Activated CD4-positive, alpha-beta T cell treated with anti-CD3 and anti-CD28 coated beads, Interleukin-2, amount 10 ng/mL, durations not matched to agents 24 days and 14 days (primary cell): Measurements from ENCODE around the gene IFI27L1. TPM values are rescaled to one million over a fixed set of nuclear protein-coding genes. Genes with fewer than 3 reads are reported as not detected.

Source experiments
- DNase-seq: peaks from one replicate; pipeline ENCODE4 v3.0.0; 2022
- H3K27ac Mint-ChIP-seq: one replicate; pipeline ENCODE4 v1.8.0; 2022; ENCODE audit warnings: mild to moderate bottlenecking, mixed read lengths
- H3K27me3 Mint-ChIP-seq: one replicate; pipeline ENCODE4 v1.8.0; 2022; ENCODE audit warnings: mixed read lengths
- H3K36me3 Mint-ChIP-seq: one replicate; pipeline ENCODE4 v1.8.0; 2022; ENCODE audit warnings: low read depth, mild to moderate bottlenecking, mixed read lengths
- H3K4me1 Mint-ChIP-seq: one replicate; pipeline ENCODE4 v1.8.0; 2021; ENCODE audit warnings: mixed read lengths
- H3K4me3 Mint-ChIP-seq: one replicate; pipeline ENCODE4 v1.8.0; 2022; ENCODE audit warnings: mild to moderate bottlenecking, moderate library complexity, mixed read lengths
- H3K9me3 Mint-ChIP-seq: one replicate; pipeline ENCODE4 v1.8.0; 2021; ENCODE audit warnings: mixed read lengths
- intact Hi-C: fragments of 100-400 bp; cut with micrococcal nuclease; formaldehyde crosslinking; loops from one replicate; pipeline ENCODE4 v1.15.1; 2023
- total RNA-seq: library from RNA; stranded (reverse); gene quantifications from 2 replicates; pipeline ENCODE4 v1.2.3, GENCODE V29; 2022

The IFI27L1 gene
- total RNA-seq, 1 donor from 2014 or later = 28.0 TPM

DNA sequence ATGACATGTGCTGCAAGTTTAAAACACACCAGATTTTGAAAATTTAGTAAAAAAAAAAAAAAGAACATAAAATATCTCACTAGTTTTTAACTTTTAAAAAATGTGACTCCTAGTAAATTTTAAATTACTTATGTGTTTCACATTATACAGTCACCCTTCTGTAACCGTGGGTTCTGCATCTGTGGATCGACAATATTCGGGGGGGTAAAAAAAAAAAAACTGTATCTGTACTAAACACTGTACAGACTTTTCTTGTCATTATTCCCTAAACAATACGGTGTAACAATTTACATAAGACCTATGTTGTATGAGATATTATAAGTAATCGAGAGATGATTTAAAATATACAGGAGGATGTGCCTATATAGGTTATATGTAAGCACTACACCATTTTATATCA is 3.3 kb upstream of the IFI27L1 start:
- Mint-ChIP-seq H3K4me3 (peak overlapping the region; percentile 87), H3K27me3 (no peaks in the 10 kb centered on the region), H3K4me1 (peaks cover 53% of the 10 kb centered on the region), H3K9me3 (peaks cover 11% of the 10 kb centered on the region), H3K36me3 (peaks cover 63% of the 10 kb centered on the region), H3K27ac (no peak overlapping the region)
- no peak for DNase-seq
- intact Hi-C loops = no loop called here

DNA sequence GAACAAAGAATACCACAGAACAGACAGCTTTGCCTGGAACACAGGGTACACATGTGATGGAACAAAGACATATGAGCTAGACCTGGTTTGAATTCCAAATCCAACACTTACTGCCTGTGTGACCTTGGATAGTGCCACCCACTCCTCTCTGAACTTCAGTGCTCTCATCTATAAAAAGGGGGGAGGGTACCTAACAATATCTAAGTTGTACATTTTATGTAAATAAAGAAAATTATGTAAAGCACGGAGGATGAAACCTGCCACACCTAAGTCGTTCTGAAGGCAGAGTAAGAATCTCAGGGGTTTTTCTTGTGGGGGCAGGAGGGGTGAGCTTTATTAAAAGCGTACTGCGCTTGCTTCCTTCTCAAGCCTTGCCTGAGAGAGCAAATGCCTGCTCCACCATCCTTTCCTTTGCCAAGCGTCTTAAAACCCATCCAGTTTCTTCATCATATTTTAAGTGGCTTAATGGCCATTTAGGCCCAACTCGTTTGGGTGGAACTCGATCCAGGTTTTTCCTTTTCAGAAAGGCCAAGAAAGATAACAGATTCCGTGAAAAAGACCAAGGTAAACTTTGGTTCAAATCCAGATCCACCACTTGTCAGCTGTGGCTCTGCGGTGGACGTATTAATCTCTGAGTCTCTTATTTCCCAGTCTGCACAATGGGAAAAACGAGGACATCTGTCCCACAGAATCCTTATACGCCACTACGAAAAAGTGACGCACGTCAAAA is 1.1 kb upstream of the IFI27L1 start:
- intact Hi-C loops = loop anchor here (1.0 to 5.0 kb wide), 5 partner anchors 49 to 123 kb away; partner anchors contain the start of genes IFI27L2, OTUB2 and PPP4R4

GRCh38 chr14:94081386-94081820 is 293 bp downstream of the IFI27L1 start:
- peaks cover 4% of the 10 kb centered on the region for H3K9me3 Mint-ChIP-seq
- H3K4me1 Mint-ChIP-seq = peaks cover 47% of the 10 kb centered on the region
- peak overlapping the region; percentile 87 for H3K4me3 Mint-ChIP-seq
- intact Hi-C loops = loop anchor here (1.0 to 5.0 kb wide), 5 partner anchors 25 to 124 kb away; partner anchors contain the start of genes IFI27L2 and OTUB2
- H3K36me3 Mint-ChIP-seq = peaks cover 44% of the 10 kb centered on the region
- H3K27ac Mint-ChIP-seq = peak overlapping the region; percentile 95
- no peak for DNase-seq
- no peaks in the 10 kb centered on the region for H3K27me3 Mint-ChIP-seq

More for the DNA sequence above, 1.1 kb upstream of the IFI27L1 start:
- peak; percentile 68 for DNase-seq
- Mint-ChIP-seq H3K36me3 (peaks cover 54% of the 10 kb centered on the region), H3K9me3 (peaks cover 3% of the 10 kb centered on the region), H3K4me3 (peak overlapping the region; percentile 87), H3K27ac (peak overlapping the region; percentile 95), H3K27me3 (no peaks in the 10 kb centered on the region), H3K4me1 (peaks cover 54% of the 10 kb centered on the region)

DNA sequence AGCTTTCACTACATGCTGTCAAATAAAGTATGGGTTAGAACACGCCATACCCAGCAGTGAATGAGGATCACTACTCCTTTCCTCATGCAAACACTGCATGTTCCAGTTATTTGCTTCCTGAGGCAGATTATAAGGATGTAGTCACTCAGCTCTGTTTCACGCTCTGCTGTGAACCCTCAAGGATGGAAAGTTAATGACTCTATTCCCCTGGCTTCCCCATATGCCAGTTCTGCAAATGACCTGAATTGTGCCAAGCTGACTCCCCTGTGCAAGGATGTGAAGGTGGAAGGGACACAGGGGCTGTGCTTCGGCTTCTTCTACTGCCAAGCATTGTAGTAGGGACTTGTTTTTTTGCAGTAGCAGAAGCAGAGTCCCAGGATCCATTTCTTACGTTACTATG is 6.8 kb downstream of the IFI27L1 start:
- no peak for DNase-seq

GRCh38 chr14:94088516-94088915 is 7.4 kb downstream of the IFI27L1 start:
- H3K36me3 Mint-ChIP-seq = peaks cover 10% of the 10 kb centered on the region
- H3K4me1 Mint-ChIP-seq = peaks cover 2% of the 10 kb centered on the region
- H3K27ac Mint-ChIP-seq = no peak overlapping the region
- intact Hi-C loops = no loop called here
- H3K4me3 Mint-ChIP-seq = no peak overlapping the region
- DNase-seq = no peak
- H3K9me3 Mint-ChIP-seq = peaks cover 4% of the 10 kb centered on the region
- no peaks in the 10 kb centered on the region for H3K27me3 Mint-ChIP-seq

More for the DNA sequence above, 6.8 kb downstream of the IFI27L1 start:
- Mint-ChIP-seq H3K27me3 (no peaks in the 10 kb centered on the region), H3K36me3 (peaks cover 11% of the 10 kb centered on the region), H3K4me3 (no peak overlapping the region), H3K4me1 (peaks cover 5% of the 10 kb centered on the region), H3K27ac (no peak overlapping the region), H3K9me3 (peaks cover 4% of the 10 kb centered on the region)
- intact Hi-C loops = no loop called here

DNA sequence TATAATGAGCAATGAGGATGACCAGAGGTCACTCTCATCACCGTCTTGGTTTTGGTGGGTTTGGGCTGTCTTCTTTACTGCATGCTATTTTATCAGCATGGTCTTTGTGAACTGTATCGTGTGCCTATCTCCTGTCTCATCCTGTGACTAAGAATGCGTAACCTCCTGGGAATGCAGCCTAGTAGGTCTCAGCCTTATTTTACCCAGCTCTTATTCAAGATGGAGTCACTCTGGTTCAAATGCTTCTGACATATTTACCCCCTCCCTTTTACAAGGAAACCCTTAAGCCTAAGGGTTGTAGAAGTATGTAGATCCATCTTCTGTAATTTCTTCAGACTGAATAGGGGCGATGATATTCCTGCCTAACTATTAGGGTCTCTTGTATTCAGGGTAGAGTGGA is 8.4 kb downstream of the IFI27L1 start:
- no peak overlapping the region for H3K4me3 Mint-ChIP-seq
- peaks cover 4% of the 10 kb centered on the region for H3K9me3 Mint-ChIP-seq
- H3K27ac Mint-ChIP-seq = no peak overlapping the region
- no peak for DNase-seq
- H3K36me3 Mint-ChIP-seq = peaks cover 8% of the 10 kb centered on the region
- no peaks in the 10 kb centered on the region for H3K27me3 Mint-ChIP-seq
- H3K4me1 Mint-ChIP-seq = peaks cover 1% of the 10 kb centered on the region
- intact Hi-C loops = no loop called here

DNA sequence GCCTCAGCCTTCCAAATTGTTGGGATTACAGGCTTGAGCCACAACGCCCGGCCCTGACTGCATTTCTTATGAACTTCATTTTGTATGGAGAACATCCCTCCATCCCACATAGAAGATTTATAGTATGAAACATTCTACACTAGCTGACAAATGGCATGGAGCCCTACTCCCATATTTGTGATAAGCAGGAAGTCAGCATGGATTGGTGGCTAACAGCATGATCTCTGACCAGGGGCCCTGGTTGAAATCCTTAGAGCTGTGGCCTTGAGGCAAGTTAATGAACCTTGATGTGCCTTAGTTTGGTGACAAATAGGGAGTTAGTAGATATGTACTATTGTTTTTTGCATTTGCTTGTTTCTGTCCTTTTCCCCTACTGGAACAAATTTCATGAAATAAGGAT is 12.3 kb downstream of the IFI27L1 start:
- no peaks in the 10 kb centered on the region for H3K9me3 Mint-ChIP-seq
- DNase-seq = no peak
- no peak overlapping the region for H3K4me3 Mint-ChIP-seq
- no peaks in the 10 kb centered on the region for H3K27me3 Mint-ChIP-seq
- intact Hi-C loops = no loop called here
- H3K36me3 Mint-ChIP-seq = peaks cover 4% of the 10 kb centered on the region
- H3K4me1 Mint-ChIP-seq = no peaks in the 10 kb centered on the region
- H3K27ac Mint-ChIP-seq = no peak overlapping the region

DNA sequence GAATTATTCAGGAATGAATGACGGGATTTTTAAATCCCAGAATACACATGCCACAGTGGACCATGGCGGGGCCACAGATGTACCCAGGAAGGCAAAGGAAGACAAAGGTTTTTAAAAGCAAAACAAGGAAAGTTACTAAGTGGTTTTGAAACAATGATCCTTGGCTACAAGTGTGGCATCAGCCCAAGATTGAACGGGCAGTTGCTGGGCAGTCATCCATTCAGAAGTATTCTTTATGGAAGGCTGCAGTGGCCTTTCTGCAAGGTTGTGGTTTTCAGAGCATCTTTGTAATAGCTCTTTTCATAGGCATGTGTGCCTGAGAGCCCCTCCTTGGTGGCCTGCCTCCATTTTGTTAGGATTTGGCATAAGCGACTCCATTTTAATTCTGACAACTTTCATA is 16.0 kb downstream of the IFI27L1 start:
- intact Hi-C loops = no loop called here
- Mint-ChIP-seq H3K9me3 (no peaks in the 10 kb centered on the region), H3K4me3 (no peak overlapping the region), H3K27ac (no peak overlapping the region), H3K4me1 (no peaks in the 10 kb centered on the region), H3K36me3 (peaks cover 4% of the 10 kb centered on the region), H3K27me3 (no peaks in the 10 kb centered on the region)
- DNase-seq = no peak

GRCh38 chr14:94098326-94098992 is 17.3 kb downstream of the IFI27L1 start:
- Mint-ChIP-seq H3K9me3 (no peaks in the 10 kb centered on the region), H3K4me3 (no peak overlapping the region), H3K27me3 (no peaks in the 10 kb centered on the region), H3K27ac (no peak overlapping the region), H3K36me3 (peaks cover 4% of the 10 kb centered on the region), H3K4me1 (no peaks in the 10 kb centered on the region)
- no peak for DNase-seq
- intact Hi-C loops = no loop called here

- peaks cover 4% of the 10 kb centered on the region for H3K36me3 Mint-ChIP-seq
- H3K27ac Mint-ChIP-seq = no peak overlapping the region
- no peaks in the 10 kb centered on the region for H3K9me3 Mint-ChIP-seq
- no peaks in the 10 kb centered on the region for H3K27me3 Mint-ChIP-seq
- no peaks in the 10 kb centered on the region for H3K4me1 Mint-ChIP-seq
- no peak for DNase-seq
- intact Hi-C loops = no loop called here
- H3K4me3 Mint-ChIP-seq = no peak overlapping the region
Measured at GRCh38 chr14:94099006-94099405, 17.9 kb downstream of the IFI27L1 start.

DNA sequence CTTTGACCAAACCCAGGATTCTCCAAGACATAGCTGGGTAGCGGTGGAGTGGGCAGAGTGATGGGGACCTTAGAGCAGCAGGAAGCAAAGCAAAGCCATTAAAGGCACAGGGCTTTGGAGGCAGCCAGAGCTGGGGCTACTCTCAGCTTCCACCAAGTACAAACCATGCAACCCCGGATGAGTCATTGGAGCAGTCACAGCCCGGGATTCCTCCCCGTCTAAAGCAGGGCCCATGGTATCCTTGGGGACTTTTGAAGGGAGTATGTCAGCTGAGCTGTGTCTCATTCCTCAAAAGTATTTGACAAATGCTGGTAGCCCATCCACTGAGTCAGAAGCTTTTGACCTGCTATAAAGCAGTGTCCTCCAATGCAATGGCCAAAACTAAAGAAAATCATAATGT is 19.7 kb downstream of the IFI27L1 start:
- H3K36me3 Mint-ChIP-seq = peaks cover 4% of the 10 kb centered on the region
- H3K9me3 Mint-ChIP-seq = no peaks in the 10 kb centered on the region
- intact Hi-C loops = no loop called here
- no peak overlapping the region for H3K27ac Mint-ChIP-seq
- no peak for DNase-seq
- no peaks in the 10 kb centered on the region for H3K27me3 Mint-ChIP-seq
- H3K4me3 Mint-ChIP-seq = no peak overlapping the region
- H3K4me1 Mint-ChIP-seq = no peaks in the 10 kb centered on the region

GRCh38 chr14:94101748-94102147 is 20.6 kb downstream of the IFI27L1 start:
- Mint-ChIP-seq H3K27ac (no peak overlapping the region), H3K4me3 (no peak overlapping the region), H3K27me3 (no peaks in the 10 kb centered on the region), H3K9me3 (no peaks in the 10 kb centered on the region), H3K4me1 (no peaks in the 10 kb centered on the region), H3K36me3 (peaks cover 4% of the 10 kb centered on the region)
- DNase-seq = no peak
- intact Hi-C loops = no loop called here

GRCh38 chr14:94102768-94103482 is 21.8 kb downstream of the IFI27L1 start:
- intact Hi-C loops = no loop called here
- Mint-ChIP-seq H3K9me3 (peaks cover 1% of the 10 kb centered on the region), H3K27ac (no peak overlapping the region), H3K4me1 (no peaks in the 10 kb centered on the region), H3K36me3 (no peaks in the 10 kb centered on the region), H3K27me3 (no peaks in the 10 kb centered on the region), H3K4me3 (no peak overlapping the region)
- no peak for DNase-seq
